ENCODE results near the gene SMO.
"Not testable (repeated sequence)": the region's sequence is repeated elsewhere in the genome, so short reads cannot be mapped to it uniquely, and the experiment has no call there.

The SMO gene

GRCh38 chr7:129225206-129225930 lies 36.9 kb downstream of the SMO start:
- H3K9me3 ChIP-seq (ENCODE audit: control insufficient read depth, insufficient read depth, low read length), result no peaks in the 10 kb centered on the region
- peak overlapping the region; percentile 81 for H3K9ac ChIP-seq (ENCODE audit: low read depth, low read length)
- H3K4me1 ChIP-seq (ENCODE audit: insufficient read depth, low read length), result peaks cover 11% of the 10 kb centered on the region

DNA sequence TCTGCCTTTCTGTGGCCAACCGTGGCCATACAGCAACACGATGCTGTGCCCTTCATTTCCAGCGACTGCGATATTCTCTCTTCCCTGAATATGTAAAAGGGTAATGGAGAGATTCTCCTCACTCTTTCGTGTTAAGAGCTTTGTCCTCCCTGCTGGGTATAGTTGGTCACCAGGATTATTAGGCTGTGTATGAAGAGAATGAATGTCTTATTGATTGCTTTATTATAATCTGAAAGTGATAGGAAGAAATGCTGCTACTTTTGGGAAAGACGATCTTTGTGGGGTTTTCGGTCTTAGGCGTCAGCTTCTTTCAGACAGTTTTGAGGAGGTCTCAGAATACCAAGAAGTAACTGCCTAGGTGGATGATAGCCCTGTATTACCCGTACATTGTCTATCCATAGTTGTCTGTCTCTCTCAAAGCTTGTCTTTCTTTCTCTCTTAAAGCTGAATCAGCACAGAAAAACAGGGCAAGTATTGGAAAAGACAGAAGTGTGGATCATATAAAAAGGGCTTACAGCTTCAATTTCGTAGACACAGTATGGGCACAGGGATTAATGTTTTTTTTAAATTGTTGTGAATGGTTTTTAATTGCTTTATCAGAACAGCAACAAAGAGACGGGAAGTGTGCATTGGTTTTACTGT lies 37.6 kb downstream of the SMO start:
- peak overlapping the region; percentile 81 for H3K9ac ChIP-seq (ENCODE audit: low read depth, low read length)
- peaks cover 11% of the 10 kb centered on the region for H3K4me1 ChIP-seq (ENCODE audit: insufficient read depth, low read length)
- no peaks in the 10 kb centered on the region for H3K9me3 ChIP-seq (ENCODE audit: control insufficient read depth, insufficient read depth, low read length)
- no peaks in the 10 kb centered on the region for H3K36me3 ChIP-seq (ENCODE audit: insufficient read depth, low read length)

More at GRCh38 chr7:129225206-129225930, 36.9 kb downstream of the SMO start:
- H3K36me3 ChIP-seq (ENCODE audit: insufficient read depth, low read length), result no peaks in the 10 kb centered on the region

DNA sequence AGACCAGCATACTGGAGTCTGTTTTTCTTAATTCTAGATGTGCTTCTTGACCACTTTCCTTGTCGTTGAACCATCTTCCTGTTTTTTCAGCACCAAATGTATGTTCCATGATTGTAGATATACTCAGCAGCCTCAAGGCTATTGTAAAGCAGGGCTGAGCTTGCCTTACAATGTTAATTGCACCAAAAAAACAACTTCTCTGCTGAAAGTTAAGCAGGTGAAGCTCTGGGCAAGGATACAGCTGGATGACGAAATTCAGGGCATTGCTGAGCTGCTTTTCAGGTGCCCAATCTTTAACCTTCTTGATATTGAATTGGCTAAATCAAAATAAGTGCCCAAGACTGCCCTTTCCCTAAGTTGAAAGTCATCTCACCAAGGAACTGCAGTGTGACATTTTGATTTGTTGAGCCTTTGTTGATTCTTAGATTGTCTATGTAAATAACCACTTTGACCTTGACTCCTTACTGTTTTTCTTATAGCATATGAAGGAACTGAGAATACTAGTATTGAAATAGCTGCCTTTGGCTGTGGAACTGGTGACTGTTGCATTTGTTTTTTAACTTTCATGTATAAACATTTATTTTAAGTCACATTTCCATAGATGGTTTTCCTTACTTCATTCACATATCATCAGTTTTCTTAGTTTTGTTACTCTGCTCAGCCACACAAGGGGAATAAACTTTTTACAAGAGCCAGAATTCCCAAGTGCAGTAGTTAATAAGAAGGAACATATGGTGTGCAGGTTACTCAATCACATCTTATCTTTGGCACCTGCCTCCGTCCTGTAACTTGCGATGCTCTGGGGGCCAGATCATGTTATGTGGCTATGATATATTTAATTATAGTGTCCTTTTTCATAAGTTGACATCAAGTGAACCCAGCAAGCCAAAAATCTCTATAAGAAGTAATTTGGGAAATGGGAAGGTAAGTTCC lies 39.5 kb downstream of the SMO start:
- Histone ChIP-seq H3K4me1 (ENCODE audit: insufficient read depth, low read length) (peaks cover 11% of the 10 kb centered on the region), H3K9ac (ENCODE audit: low read depth, low read length) (no peak overlapping the region), H3K9me3 (ENCODE audit: control insufficient read depth, insufficient read depth, low read length) (no peaks in the 10 kb centered on the region), H3K36me3 (ENCODE audit: insufficient read depth, low read length) (no peaks in the 10 kb centered on the region)

GRCh38 chr7:129228633-129229032 lies 40.2 kb downstream of the SMO start:
- peaks cover 11% of the 10 kb centered on the region for H3K4me1 ChIP-seq (ENCODE audit: insufficient read depth, low read length)
- no peak overlapping the region for H3K9ac ChIP-seq (ENCODE audit: low read depth, low read length)
- no peaks in the 10 kb centered on the region for H3K36me3 ChIP-seq (ENCODE audit: insufficient read depth, low read length)
- no peaks in the 10 kb centered on the region for H3K9me3 ChIP-seq (ENCODE audit: control insufficient read depth, insufficient read depth, low read length)

DNA sequence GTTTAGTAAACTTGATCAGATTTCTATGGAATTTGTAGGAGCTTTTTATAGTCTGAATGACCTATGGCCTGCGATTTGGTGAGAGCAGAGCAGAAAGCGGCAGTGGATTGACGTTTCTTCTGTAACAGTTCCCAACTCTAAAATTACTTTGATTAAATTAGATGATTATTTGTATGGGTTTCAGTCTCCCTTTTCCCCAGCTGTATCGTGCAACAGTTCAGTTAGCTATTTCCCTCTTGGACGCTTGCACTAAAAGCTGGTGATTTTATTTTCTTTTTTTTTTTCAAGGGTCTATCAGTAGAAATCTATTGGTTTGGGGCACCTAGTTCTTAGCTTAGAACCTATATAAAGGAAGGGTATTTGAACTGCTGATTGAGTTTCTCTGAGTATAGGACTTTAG lies 43.2 kb downstream of the SMO start:
- no peak overlapping the region for H3K9ac ChIP-seq (ENCODE audit: low read depth, low read length)
- peaks cover 6% of the 10 kb centered on the region; the same call in 1 of the 2 replicates for H3K4me1 ChIP-seq (ENCODE audit: insufficient read depth, low read length)

GRCh38 chr7:129238546-129238945 lies 50.1 kb downstream of the SMO start:
- Histone ChIP-seq H3K9ac (ENCODE audit: low read depth, low read length) (no peak overlapping the region), H3K9me3 (ENCODE audit: control insufficient read depth, insufficient read depth, low read length) (no peaks in the 10 kb centered on the region), H3K36me3 (ENCODE audit: insufficient read depth, low read length) (no peaks in the 10 kb centered on the region), H3K4me1 (ENCODE audit: insufficient read depth, low read length) (no peaks in the 10 kb centered on the region)

More for the DNA sequence above, 43.2 kb downstream of the SMO start:
- Histone ChIP-seq H3K36me3 (ENCODE audit: insufficient read depth, low read length) (no peaks in the 10 kb centered on the region), H3K9me3 (ENCODE audit: control insufficient read depth, insufficient read depth, low read length) (no peaks in the 10 kb centered on the region)

DNA sequence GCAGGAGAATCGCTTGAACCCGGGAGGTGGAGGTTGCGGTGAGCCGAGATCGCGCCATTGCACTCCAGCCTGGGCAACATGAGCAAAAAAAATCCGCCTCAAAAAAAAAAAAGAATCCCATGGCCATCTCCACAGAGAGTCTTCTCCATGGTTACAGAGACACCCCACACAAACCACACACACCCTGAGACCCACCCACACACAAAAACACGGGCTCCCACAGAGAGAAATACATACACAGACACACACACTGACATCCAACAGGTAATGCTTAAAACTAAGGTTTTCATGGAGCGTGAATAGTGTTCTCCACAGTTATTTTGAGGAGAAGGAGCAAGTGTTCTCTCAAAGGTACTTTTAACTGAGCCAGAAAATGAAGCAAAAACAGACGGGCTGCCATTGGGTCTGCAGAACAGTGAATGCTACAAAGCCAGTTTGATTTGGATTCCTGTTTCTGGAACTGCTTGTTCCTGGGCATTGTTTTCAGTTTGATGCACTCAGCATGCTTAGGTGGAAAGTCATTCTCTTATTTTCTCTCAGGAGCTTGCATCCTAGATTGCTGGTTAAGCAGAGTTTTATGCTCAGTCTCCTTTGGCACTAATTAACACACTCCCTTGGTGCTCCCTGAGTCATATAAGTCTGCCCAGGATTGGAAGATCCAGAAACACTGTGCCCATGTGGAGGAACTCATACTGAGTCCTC lies 51.8 kb downstream of the SMO start:
- H3K9ac ChIP-seq (ENCODE audit: low read depth, low read length), result no peak overlapping the region
- H3K36me3 ChIP-seq (ENCODE audit: insufficient read depth, low read length), result no peaks in the 10 kb centered on the region
- H3K9me3 ChIP-seq (ENCODE audit: control insufficient read depth, insufficient read depth, low read length), result no peaks in the 10 kb centered on the region
- no peaks in the 10 kb centered on the region for H3K4me1 ChIP-seq (ENCODE audit: insufficient read depth, low read length)

DNA sequence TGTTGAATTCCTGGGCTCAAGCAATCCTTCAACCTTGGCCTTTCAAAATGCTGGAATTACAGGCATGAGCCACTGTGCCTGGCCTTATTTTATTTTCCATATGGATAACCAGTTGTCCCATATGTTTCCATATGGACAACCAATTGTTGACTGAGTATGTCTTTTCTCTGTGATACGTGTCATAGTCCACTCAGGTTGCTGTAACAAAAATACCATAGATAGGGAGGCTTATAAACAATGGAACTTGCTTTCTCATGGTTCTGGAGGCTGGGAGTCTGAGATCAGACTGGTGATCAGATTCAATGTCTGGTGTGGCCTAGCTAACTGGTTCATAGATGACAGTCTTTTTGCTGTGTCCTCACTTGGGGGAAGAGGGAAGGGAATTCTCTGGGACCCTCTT lies 55.8 kb downstream of the SMO start:
- Histone ChIP-seq H3K4me1 (ENCODE audit: insufficient read depth, low read length) (peaks cover 3% of the 10 kb centered on the region; the same call in 1 of the 2 replicates), H3K9ac (ENCODE audit: low read depth, low read length) (no peak overlapping the region), H3K36me3 (ENCODE audit: insufficient read depth, low read length) (no peaks in the 10 kb centered on the region), H3K9me3 (ENCODE audit: control insufficient read depth, insufficient read depth, low read length) (no peaks in the 10 kb centered on the region)

DNA sequence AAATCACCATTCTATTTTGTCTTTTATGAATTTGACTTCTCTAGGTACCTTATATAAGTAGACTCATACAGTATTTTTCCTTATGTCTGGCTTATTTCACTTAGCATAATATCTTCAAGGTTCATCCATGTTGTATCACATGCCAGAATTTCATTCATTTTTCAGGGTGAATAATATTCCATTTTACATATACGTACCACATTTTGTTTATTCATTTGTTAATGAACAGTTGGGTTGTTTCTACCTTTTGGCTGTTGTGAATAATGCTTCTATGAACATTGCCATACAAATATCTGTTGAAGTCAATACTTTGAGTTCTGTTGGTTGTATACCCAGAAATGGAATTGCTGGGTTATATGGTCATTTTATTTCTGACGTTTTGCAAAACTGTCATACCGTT lies 57.1 kb downstream of the SMO start:
- Histone ChIP-seq H3K4me1 (ENCODE audit: insufficient read depth, low read length) (peaks cover 3% of the 10 kb centered on the region; the same call in 1 of the 2 replicates), H3K36me3 (ENCODE audit: insufficient read depth, low read length) (no peaks in the 10 kb centered on the region), H3K9ac (ENCODE audit: low read depth, low read length) (no peak overlapping the region), H3K9me3 (ENCODE audit: control insufficient read depth, insufficient read depth, low read length) (no peaks in the 10 kb centered on the region)

DNA sequence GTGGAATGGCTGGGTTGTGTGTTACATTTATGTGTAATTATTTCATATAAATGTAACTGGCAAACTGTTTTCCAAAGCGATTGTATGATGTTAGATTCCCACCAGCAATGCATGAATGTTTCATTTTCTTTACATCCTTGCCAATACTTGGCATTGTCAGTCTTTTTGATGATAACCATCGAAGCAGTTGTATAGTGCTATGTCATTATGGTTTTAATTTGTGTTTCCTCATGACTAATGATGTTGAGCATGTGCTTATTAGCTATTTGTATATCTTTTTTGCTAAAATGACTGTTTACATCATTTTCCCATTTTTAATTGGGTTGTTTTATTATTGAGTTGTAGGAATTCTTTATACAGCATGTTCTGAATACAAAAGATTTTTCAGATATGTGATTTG lies 58.7 kb downstream of the SMO start:
- no peaks in the 10 kb centered on the region for H3K9me3 ChIP-seq (ENCODE audit: control insufficient read depth, insufficient read depth, low read length)
- peaks cover 3% of the 10 kb centered on the region; the same call in 1 of the 2 replicates for H3K4me1 ChIP-seq (ENCODE audit: insufficient read depth, low read length)
- no peak overlapping the region for H3K9ac ChIP-seq (ENCODE audit: low read depth, low read length)
- H3K36me3 ChIP-seq (ENCODE audit: insufficient read depth, low read length), result no peaks in the 10 kb centered on the region

GRCh38 chr7:129252128-129252527 lies 63.7 kb downstream of the SMO start:
- no peak overlapping the region for H3K9ac ChIP-seq (ENCODE audit: low read depth, low read length)
- H3K9me3 ChIP-seq (ENCODE audit: control insufficient read depth, insufficient read depth, low read length), result no peaks in the 10 kb centered on the region
- peaks cover 6% of the 10 kb centered on the region; the same call in 1 of the 2 replicates for H3K4me1 ChIP-seq (ENCODE audit: insufficient read depth, low read length)
- H3K36me3 ChIP-seq (ENCODE audit: insufficient read depth, low read length), result no peaks in the 10 kb centered on the region

GRCh38 chr7:129252603-129253002 lies 64.2 kb downstream of the SMO start:
- H3K4me1 ChIP-seq (ENCODE audit: insufficient read depth, low read length), result peaks cover 10% of the 10 kb centered on the region; the same call in 1 of the 2 replicates
- H3K9me3 ChIP-seq (ENCODE audit: control insufficient read depth, insufficient read depth, low read length); H3K36me3 ChIP-seq (ENCODE audit: insufficient read depth, low read length); H3K9ac ChIP-seq (ENCODE audit: low read depth, low read length): not testable (repeated sequence)

- Histone ChIP-seq H3K9me3 (ENCODE audit: control insufficient read depth, insufficient read depth, low read length) (no peaks in the 10 kb centered on the region), H3K9ac (ENCODE audit: low read depth, low read length) (no peak overlapping the region), H3K36me3 (ENCODE audit: insufficient read depth, low read length) (no peaks in the 10 kb centered on the region)
Observed at GRCh38 chr7:129255800-129256199, 67.4 kb downstream of the SMO start.

DNA sequence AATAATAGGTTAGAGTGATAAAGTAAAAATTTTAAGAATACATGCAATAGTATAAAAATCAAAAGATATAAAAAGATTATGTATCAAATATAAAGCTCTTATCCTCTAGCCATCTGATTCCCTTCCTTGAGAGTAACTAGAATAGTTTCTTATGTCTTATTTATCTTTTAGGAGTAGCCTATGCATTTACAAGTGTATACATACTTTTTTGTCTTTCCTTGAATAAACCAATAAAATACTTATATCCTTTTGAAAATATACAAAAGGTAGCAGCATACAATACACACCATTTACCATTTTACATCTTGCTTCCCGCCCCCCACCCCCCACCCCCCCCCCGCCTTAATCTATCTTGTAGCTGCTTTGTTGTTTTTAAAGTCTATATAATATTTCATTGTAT lies 67.8 kb downstream of the SMO start:
- Histone ChIP-seq H3K9ac (ENCODE audit: low read depth, low read length) (no peak overlapping the region), H3K36me3 (ENCODE audit: insufficient read depth, low read length) (no peaks in the 10 kb centered on the region), H3K4me1 (ENCODE audit: insufficient read depth, low read length) (peaks cover 29% of the 10 kb centered on the region), H3K9me3 (ENCODE audit: control insufficient read depth, insufficient read depth, low read length) (no peaks in the 10 kb centered on the region)

More at GRCh38 chr7:129255800-129256199, 67.4 kb downstream of the SMO start:
- peaks cover 29% of the 10 kb centered on the region for H3K4me1 ChIP-seq (ENCODE audit: insufficient read depth, low read length)

All from ES-I3 (cell line).